ACC112 (cell line): ENCODE measurements around the gene CNTFR.

Experiments
- H2AFZ ChIP-seq: fragments of 200-600 bp; sonication (generic); one replicate; pipeline ENCODE4 v1.6.0; 2017; ENCODE audit warnings: antibody characterized with exemption, low read length; ENCODE audit not compliant: unreplicated experiment
- H3K27ac ChIP-seq: fragments of 200-600 bp; sonication (generic); 2 replicates; pipeline ENCODE4 v1.5.1; 2014; ENCODE audit warnings: low read depth, mild to moderate bottlenecking, antibody characterized with exemption, low read length, moderate library complexity
- H3K27me3 ChIP-seq: fragments of 200-600 bp; sonication (generic); 2 replicates; pipeline ENCODE4 v1.6.1; 2014; ENCODE audit warnings: mild to moderate bottlenecking, antibody characterized with exemption, low read length, moderate library complexity, mixed read lengths; ENCODE audit not compliant: insufficient read depth
- H3K36me3 ChIP-seq: fragments of 200-600 bp; sonication (generic); 2 replicates; pipeline ENCODE4 v1.6.1; 2016; ENCODE audit warnings: mild to moderate bottlenecking, antibody characterized with exemption, low read length, moderate library complexity, mixed read lengths; ENCODE audit not compliant: insufficient read depth
- H3K4me1 ChIP-seq: fragments of 200-600 bp; sonication (generic); one replicate; pipeline ENCODE4 v1.6.1; 2016; ENCODE audit warnings: low read length, mixed read lengths; ENCODE audit not compliant: insufficient read depth, unreplicated experiment, control insufficient read depth
- H3K4me3 ChIP-seq: fragments of 200-600 bp; sonication (generic); 2 replicates; pipeline ENCODE4 v1.5.1; 2014; ENCODE audit warnings: mild to moderate bottlenecking, low read depth, low read length
- H3K79me2 ChIP-seq: fragments of 200-600 bp; sonication (generic); one replicate; pipeline ENCODE4 v1.6.0; 2016; ENCODE audit warnings: low read length; ENCODE audit not compliant: control insufficient read depth, unreplicated experiment, insufficient read depth

The CNTFR gene

GRCh38 chr9:34512131-34513078, 77.1 kb downstream of the CNTFR start:
- no peaks in the 10 kb centered on the region for H3K4me1 ChIP-seq
- no peaks in the 10 kb centered on the region for H3K36me3 ChIP-seq
- H3K79me2 ChIP-seq = no peaks in the 10 kb centered on the region
- H3K27ac ChIP-seq = no peak overlapping the region
- H3K4me3 ChIP-seq = no peak overlapping the region
- peaks cover 20% of the 10 kb centered on the region for H3K27me3 ChIP-seq
- H2AFZ ChIP-seq = no peak overlapping the region

- Histone ChIP-seq H2AFZ (no peak overlapping the region), H3K36me3 (no peaks in the 10 kb centered on the region), H3K4me3 (no peak overlapping the region), H3K27ac (no peak overlapping the region), H3K4me1 (no peaks in the 10 kb centered on the region), H3K79me2 (no peaks in the 10 kb centered on the region), H3K27me3 (peaks cover 17% of the 10 kb centered on the region)
Measured at GRCh38 chr9:34510497-34511468, 78.7 kb downstream of the CNTFR start.

- Histone ChIP-seq H3K4me3 (no peak overlapping the region), H3K79me2 (no peaks in the 10 kb centered on the region), H3K36me3 (no peaks in the 10 kb centered on the region), H3K27me3 (peaks cover 20% of the 10 kb centered on the region), H3K4me1 (no peaks in the 10 kb centered on the region), H3K27ac (no peak overlapping the region), H2AFZ (no peak overlapping the region)
Measured at GRCh38 chr9:34508951-34509350, 80.6 kb downstream of the CNTFR start.

- Histone ChIP-seq H3K79me2 (no peaks in the 10 kb centered on the region), H3K4me3 (no peak overlapping the region), H3K4me1 (no peaks in the 10 kb centered on the region), H2AFZ (no peak overlapping the region), H3K27ac (no peak overlapping the region), H3K36me3 (no peaks in the 10 kb centered on the region), H3K27me3 (peaks cover 25% of the 10 kb centered on the region)
Measured at GRCh38 chr9:34508463-34508862, 81.1 kb downstream of the CNTFR start.

GRCh38 chr9:34507966-34508365, 81.6 kb downstream of the CNTFR start:
- no peaks in the 10 kb centered on the region for H3K36me3 ChIP-seq
- no peak overlapping the region for H3K4me3 ChIP-seq
- peaks cover 29% of the 10 kb centered on the region for H3K27me3 ChIP-seq
- H3K4me1 ChIP-seq = no peaks in the 10 kb centered on the region
- no peak overlapping the region for H3K27ac ChIP-seq
- H3K79me2 ChIP-seq = no peaks in the 10 kb centered on the region
- H2AFZ ChIP-seq = no peak overlapping the region

- Histone ChIP-seq H3K27me3 (peaks cover 29% of the 10 kb centered on the region), H3K36me3 (no peaks in the 10 kb centered on the region), H3K27ac (no peak overlapping the region), H3K79me2 (no peaks in the 10 kb centered on the region), H2AFZ (no peak overlapping the region), H3K4me3 (no peak overlapping the region), H3K4me1 (no peaks in the 10 kb centered on the region)
Measured at GRCh38 chr9:34507556-34507955, 82.0 kb downstream of the CNTFR start.

GRCh38 chr9:34506623-34507022, 82.9 kb downstream of the CNTFR start:
- Histone ChIP-seq H3K27ac (no peak overlapping the region), H3K4me1 (no peaks in the 10 kb centered on the region), H2AFZ (no peak overlapping the region), H3K79me2 (no peaks in the 10 kb centered on the region), H3K4me3 (no peak overlapping the region), H3K36me3 (no peaks in the 10 kb centered on the region), H3K27me3 (peaks cover 29% of the 10 kb centered on the region)

- no peaks in the 10 kb centered on the region for H3K79me2 ChIP-seq
- no peak overlapping the region for H3K4me3 ChIP-seq
- no peaks in the 10 kb centered on the region for H3K36me3 ChIP-seq
- no peaks in the 10 kb centered on the region for H3K4me1 ChIP-seq
- H3K27me3 ChIP-seq = peaks cover 29% of the 10 kb centered on the region
- H2AFZ ChIP-seq = no peak overlapping the region
- no peak overlapping the region for H3K27ac ChIP-seq
Measured at GRCh38 chr9:34505370-34506120, 84.0 kb downstream of the CNTFR start.

GRCh38 chr9:34503406-34503805, 86.1 kb downstream of the CNTFR start:
- H3K79me2 ChIP-seq = no peaks in the 10 kb centered on the region
- no peaks in the 10 kb centered on the region for H3K4me1 ChIP-seq
- H3K27me3 ChIP-seq = peaks cover 37% of the 10 kb centered on the region
- no peaks in the 10 kb centered on the region for H3K36me3 ChIP-seq
- no peak overlapping the region for H3K4me3 ChIP-seq
- no peak overlapping the region for H2AFZ ChIP-seq
- no peak overlapping the region for H3K27ac ChIP-seq

- H3K4me1 ChIP-seq = no peaks in the 10 kb centered on the region
- H3K79me2 ChIP-seq = no peaks in the 10 kb centered on the region
- H2AFZ ChIP-seq = no peak overlapping the region
- H3K27ac ChIP-seq = no peak overlapping the region
- no peaks in the 10 kb centered on the region for H3K36me3 ChIP-seq
- peaks cover 39% of the 10 kb centered on the region for H3K27me3 ChIP-seq
- H3K4me3 ChIP-seq = no peak overlapping the region
Measured at GRCh38 chr9:34502891-34503290, 86.6 kb downstream of the CNTFR start.
